A172 (cell line): ENCODE results near the gene CES2. TPM values are rescaled to one million over a fixed set of nuclear protein-coding genes. Genes with fewer than 3 reads are reported as not detected.
A peak's percentile ranks its signal among the peaks of the same experiment; 100 is the strongest.
"Not testable (repeated sequence)": the region's sequence is repeated elsewhere in the genome, so short reads cannot be mapped to it uniquely, and the experiment has no call there.

ENCODE experiments used
- DNase-seq: peaks from one replicate; pipeline ENCODE4 v3.0.0-alpha.2; 2015; ENCODE audit warnings: low spot score
- total RNA-seq: library from RNA; depleted of rRNA; stranded (reverse); fragments of >200 nt; shearing (Covaris generic); gene quantifications from 2 replicates; pipeline ENCODE4 v1.2.3, GENCODE V29; 2014; rRNA removed

CES2 gene, protein sequence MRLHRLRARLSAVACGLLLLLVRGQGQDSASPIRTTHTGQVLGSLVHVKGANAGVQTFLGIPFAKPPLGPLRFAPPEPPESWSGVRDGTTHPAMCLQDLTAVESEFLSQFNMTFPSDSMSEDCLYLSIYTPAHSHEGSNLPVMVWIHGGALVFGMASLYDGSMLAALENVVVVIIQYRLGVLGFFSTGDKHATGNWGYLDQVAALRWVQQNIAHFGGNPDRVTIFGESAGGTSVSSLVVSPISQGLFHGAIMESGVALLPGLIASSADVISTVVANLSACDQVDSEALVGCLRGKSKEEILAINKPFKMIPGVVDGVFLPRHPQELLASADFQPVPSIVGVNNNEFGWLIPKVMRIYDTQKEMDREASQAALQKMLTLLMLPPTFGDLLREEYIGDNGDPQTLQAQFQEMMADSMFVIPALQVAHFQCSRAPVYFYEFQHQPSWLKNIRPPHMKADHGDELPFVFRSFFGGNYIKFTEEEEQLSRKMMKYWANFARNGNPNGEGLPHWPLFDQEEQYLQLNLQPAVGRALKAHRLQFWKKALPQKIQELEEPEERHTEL
- 19.7 TPM in 2 replicates for total RNA-seq

DNA sequence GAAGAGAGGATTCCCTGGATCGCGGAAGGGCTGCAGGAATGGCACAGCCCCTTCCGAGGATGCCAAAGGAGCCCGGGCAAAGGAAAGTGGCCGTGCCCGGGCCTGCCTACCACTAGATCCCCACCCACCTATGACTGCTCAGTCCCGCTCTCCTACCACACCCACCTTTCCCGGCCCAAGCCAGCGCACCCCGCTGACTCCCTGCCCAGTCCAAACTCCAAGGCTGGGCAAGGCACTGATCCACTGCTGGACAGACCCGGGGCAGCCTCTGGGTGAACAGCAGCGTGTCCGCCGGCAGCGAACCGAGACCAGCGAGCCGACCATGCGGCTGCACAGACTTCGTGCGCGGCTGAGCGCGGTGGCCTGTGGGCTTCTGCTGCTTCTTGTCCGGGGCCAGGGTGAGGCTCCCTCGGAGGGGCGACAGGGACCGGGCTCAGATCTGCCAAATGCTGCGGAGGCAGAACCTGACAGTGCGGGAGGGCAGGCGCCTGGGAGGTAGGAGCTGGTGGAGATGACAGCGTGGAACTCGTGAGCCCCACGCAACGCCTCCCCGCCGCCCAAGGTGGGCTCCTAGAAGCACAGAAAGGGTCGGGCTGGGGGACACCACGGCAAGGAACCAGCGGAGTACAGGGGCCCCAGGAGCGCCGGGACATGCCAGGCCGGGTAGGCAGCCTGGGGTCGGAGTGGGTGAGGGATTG, at the start of gene CES2:
Gene CES2 (plus strand): TSS at position 203 of the 698 bp plus-strand sequence. CDS start 120 bp downstream, at position 323.
- DNase-seq = peak; percentile 47

DNA sequence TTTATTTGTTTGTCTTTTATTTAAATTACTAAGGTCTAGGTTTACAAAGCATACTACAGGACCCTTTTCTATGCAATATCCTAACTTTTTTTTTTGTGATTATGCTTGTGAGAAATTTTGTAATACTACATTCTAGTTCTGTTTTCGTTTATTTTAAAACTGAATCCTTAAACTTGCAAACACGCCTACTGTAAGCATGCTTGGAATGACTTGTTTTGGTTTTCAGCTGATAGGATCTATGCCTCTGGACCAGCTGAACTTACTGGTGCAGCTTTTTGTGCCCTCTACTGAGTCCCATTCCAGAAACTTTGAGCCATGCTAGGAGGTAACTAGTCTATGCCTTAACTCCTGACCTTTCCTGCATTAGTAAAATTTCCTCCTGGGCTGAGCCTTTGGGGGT, 49.0 kb upstream of the CES2 start:
- no peak for DNase-seq

DNA sequence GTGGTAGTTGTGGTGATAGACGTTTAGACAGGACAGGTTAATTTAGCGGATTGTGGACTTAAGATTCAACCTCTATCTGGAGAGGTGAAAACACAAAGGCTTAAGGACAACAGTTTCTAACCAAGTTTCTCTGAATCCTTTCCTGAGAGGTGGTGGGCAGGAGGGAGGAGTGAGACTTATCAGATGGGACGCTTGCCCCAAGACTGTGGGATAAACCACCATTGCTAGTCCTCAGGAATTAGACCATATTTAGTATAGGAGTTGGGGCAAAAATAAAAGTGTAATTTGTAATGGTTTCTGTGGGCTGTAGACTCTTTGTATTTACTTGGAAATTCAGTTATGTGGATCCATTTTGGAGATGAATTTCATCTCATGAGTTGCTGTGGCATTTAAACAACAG, 48.4 kb upstream of the CES2 start:
- DNase-seq = no peak

DNA sequence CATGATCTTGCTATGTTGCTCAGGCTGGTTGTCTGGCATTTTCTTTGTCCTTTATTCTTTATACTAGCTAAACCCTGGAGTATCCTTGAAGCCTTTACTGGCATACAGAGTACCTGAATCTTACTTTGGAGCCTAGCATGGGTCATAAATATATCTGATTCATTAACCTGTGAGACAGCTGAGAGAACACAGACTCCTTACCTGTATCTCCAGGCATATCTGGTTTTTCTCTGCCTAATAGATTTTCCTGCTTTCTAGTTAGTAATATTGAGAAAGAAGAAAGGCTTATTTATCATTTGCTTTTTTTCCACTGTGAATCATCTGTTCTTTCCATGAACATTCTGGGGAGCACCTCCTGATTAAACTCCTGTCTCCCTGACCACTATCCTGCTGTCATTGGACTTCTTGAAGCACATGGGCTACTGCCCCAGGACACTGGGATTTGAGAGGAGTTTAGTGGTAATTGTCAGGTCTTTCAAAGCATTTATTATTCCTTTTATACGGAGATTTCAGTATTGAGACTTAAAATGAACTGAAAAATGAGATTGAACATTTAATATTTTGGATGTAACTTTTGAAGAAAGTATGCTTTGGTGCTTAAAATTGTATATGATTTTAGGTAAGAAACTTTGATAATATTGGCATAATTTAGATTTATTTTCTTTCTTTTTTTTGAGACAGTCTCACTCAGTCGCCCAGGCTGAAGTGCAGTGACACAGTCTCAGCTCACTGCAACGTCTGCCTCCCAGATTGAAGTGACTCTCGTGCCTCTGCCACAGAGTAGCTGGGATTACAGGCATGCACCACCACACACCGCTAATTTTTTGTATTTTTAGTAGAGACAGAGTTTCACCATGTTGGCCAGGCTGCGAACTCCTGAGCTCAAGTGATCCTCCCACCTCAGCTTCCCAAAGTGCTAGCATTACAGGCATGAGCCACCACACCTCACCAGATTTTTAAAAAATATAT, 46.4 kb upstream of the CES2 start:
- no peak for DNase-seq

DNA sequence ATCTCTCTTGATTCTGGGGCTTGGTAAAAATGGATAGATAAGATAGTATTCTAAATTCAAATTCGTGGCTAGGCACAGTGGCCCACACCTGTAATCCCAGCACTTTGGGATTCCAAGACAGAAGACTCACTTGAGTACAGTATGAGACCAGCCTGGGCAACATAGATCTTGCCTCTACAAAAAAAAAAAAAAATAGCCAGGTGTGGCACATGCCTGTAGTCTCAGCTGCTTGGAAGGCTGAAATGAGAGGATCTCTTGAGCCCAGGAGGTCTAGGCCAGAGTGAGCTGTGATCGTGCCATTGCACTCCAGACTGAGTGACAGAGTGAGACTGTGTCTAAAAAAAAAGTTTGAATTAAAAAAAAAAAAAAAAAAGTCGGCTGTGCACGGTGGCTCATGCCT, 45.7 kb upstream of the CES2 start:
- no peak for DNase-seq

DNA sequence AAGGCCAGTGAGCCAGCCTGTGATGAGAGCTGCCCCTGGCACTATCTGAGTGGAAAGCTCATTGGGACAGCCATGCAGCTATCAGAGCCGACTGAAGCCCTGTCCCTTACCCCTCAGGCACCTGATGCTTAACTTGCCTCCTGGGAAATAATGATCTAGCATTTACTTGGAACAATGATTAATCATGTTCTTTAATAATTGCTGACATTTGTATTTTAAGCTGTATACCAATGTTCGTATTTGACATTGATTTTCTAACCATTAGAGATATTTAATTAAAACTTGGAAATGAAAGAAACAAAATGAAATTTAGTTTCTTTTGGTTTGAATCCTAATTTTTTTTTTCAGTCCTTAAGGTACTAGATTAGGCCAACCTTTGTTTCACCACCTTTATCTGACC, 44.5 kb upstream of the CES2 start:
- DNase-seq = no peak

DNA sequence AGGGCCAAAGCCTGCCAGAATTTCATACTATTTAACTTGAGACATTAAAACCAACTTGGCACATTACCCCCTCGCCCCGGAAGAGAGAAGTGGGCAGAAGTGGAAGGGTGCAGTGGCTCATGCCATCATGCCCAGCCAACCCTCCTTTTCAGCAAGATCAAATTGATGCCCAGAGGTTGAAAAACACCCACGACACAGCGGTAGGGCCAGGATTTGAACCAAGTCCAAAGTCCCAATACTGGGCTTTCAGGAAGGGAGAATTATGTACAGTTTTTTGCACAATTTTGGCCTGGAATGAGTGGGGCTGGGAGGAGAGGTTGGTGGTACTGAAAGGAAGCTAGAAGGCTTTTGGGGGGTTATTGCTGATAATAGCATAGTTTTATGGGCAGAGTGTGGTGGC, 44.0 kb upstream of the CES2 start:
- no peak for DNase-seq

DNA sequence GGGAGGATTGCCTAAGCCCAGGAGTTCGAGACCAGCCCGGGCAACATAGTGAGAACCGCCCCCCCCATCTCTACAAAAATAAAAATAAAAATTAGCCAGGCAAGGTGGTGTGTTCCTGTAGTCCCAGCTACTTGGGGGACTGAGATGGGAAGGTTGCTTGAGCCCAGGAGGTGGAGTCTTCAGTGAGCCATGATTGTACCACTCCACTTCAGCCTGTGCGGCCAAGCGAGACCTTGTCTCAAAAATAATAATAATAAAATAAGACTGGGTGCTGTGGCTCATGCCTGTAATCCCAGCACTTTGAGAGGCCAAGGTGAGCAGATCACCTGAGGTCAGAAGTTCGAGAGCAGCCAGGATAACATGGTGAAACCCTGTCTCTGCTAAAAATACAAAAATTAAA, 43.5 kb upstream of the CES2 start:
- DNase-seq = no peak

DNA sequence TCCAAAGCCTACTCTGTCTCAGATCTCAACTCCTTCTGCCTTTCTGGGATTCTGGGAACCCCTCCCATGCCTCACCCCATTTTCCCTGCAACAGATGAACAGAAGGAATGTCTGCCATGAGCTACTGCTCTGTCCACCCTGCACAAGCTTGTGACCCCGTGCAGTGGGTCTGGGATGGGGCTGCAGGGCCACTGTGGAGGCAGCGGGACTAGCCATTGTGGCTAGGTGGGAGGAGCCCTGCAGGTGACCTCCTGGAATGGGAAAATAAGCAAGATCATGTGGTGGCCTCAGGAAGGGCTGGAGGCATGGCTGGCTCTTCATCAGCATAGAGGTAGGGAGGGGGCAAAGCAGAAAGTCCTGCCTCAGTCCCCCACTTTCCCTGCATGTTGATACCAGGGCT, 41.3 kb upstream of the CES2 start:
- DNase-seq = no peak

DNA sequence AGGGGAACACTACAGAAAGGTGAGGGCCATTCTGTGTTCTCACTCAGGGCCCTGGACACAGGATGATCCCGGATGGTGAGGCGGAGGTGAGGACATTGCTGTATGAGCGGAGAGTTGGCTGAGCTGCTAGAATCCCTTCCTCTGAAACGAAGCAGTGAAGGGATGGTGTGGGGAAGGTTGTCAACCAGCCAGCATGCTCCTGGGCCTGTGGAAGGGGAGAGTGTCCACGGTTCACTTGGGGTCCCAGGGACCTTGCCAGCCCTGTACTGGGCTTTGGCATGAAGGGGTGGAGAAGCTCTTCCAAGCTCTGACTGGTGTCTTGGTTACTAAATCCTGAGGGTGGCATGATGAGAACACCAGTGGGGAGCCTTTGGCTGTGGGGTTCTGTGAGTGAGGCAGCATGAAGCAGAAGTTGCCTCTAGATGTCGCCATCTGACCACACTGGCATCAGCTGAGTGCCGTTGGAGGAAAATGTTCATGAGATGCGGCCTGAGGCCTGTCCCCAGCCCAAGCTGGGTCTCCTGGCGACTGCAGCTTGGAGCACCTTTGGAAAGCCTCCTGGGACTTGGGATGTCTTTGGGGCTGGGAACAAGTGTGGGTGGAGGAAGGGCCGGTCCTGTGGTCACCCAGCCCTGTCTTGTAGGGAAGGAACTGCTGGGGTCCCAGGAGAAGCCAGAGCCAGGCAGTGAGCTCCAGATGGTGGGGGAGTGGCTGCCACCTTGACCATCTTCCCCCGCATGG, 40.2 kb upstream of the CES2 start:
- peak; percentile 70 for DNase-seq

DNA sequence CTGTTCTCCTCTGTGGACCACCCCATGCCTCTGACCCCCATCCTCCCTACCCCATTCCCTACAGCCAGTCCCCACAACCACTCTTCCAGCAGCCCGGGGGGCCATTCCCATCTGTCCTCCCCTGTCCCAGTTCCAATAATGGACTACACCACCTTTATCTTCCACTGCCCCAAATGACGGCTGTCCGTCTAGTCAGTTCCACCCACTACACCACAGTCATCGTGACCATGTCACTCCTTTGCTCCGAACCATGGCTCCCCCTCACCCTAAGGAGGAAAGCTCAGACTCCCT, 39.7 kb upstream of the CES2 start:
- no peak for DNase-seq

DNA sequence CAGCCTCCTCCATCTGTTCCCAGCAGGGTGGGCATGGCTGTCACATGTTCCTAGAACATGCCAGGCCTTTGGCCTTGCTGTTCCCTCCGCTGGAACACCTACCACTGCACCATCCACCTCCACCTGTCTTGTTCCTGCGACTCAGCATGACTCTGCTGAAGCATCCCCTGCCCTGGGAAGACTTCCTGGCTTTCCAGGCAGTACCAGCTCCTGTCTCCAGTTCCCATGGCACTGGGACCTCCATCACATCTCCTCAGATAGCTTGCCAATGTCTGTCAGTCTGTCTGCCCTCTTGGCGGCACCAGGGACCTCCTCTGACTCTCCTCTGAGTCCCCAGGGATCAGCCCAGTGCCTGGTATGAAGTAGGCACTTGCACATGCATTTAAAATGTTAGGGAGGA, 39.3 kb upstream of the CES2 start:
- DNase-seq = no peak

DNA sequence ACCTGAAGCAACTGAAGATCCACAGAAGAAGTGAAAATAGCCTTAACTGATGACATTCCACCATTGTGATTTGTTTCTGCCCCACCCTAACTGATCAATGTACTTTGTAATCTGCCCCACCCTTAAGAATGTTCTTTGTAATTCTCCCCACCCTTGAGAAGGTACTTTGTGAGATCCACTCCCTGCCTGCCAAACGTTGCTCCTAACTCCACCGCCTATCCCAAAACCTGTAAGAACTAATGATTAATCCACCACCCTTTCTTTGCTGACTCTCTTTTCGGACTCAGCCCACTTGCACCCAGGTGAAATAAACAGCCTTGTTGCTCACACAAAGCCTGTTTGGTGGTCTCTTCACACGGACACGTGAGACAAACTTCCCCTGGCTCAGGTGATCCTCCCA, 38.6 kb upstream of the CES2 start:
- DNase-seq = not testable (repeated sequence)

DNA sequence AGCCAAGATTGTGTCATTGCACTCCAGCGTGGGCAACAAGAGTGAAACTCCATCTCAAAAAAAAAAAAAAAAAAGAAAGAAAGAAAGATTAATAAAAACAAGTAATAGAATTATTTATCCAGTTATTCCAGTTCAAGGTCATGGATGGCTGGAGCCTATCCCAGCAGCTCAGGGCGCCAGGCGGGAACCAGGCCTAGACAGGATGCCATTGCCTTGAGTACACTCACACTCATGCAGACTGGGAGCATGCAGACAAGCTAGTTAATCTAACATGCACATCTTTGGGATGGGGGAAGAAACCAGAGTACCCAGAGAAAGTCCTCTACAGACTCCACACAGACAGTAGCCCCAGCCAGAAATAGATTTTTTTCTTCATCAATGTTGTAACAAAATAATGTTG, 37.1 kb upstream of the CES2 start:
- no peak for DNase-seq

DNA sequence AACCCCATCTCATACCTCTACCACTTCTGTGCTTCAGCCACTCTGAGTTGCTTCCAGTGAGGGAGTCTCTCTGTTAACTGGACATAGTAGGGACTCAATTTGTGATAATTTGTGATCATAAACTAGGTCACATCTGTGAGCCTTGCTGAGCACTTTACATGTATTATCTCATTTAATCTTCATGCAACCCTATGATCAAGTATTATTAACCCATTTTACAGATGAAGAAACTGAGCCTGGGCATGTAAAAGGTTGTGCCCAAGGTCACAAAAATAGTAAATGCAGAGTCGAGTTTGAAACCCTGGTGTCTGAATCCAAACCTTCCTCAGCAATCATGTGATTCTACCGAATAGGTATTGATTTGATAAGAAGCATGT, 36.4 kb upstream of the CES2 start:
- no peak for DNase-seq

DNA sequence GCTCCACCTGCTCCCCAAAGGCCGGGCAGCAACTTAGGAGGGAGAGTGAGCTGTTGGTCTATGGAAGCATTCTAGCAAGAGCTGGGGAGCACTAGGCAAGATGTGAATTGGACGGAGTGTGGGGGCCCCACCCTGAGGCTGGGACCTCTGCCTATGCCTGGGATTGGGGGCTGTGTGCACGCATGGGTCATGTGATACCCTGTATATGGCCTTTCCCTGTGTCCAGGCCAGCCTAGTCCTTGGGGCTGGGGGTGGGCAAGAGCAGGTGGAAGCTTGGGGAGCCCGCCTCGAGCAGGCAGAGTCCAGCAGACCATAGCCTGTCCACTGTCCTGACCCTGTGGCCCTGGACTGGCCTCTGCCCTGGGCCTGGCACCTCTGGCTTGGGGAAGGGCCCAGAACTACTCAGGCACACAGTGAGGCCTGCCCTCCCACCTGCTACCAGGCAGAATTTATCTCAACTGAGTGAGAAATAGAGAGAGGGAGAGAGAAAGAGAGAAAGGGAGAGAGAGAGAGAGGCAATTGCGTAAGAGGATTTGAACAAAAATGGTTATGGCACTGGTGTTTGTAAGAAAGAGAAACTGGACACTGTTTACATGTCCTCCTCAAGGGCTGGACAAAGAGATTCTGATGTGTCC, 35.9 kb upstream of the CES2 start:
- no peak for DNase-seq

DNA sequence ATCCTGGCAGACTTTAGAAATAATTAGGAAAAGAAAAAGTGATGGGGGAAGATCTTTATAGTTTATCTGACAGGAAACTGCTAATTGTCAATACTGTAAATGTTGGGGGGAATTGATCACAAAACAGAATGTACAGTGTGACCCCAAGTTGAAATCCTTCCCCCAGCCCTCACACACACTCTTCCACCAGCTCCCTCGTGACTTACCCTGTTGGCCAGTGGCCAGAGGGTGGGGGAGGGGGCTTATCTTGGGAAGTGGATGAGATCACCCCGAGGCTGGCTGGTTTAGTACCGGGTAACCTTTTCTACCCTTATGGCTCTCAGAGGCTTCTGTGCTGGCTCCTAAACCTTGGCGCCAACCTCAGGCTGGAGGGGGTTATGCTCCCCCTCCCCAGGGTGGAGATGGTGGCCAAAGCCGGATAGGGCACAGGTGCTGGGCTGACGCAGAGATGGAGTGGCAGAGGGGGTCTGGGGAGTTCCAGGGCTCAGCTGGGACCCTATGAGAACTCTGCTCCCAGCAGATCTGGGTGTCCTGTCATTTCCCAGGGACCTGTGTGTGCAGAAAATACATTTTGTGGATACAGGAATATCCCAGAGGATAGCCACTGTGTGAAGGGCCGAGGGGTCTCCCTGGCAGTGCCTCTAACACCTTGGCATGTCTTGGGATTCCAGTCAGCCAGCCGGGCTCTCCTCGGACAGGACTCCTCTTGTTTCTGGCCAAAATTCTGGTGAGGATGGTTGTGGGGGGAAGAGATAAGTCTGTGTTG, 35.2 kb upstream of the CES2 start:
- DNase-seq = peak; percentile 75

DNA sequence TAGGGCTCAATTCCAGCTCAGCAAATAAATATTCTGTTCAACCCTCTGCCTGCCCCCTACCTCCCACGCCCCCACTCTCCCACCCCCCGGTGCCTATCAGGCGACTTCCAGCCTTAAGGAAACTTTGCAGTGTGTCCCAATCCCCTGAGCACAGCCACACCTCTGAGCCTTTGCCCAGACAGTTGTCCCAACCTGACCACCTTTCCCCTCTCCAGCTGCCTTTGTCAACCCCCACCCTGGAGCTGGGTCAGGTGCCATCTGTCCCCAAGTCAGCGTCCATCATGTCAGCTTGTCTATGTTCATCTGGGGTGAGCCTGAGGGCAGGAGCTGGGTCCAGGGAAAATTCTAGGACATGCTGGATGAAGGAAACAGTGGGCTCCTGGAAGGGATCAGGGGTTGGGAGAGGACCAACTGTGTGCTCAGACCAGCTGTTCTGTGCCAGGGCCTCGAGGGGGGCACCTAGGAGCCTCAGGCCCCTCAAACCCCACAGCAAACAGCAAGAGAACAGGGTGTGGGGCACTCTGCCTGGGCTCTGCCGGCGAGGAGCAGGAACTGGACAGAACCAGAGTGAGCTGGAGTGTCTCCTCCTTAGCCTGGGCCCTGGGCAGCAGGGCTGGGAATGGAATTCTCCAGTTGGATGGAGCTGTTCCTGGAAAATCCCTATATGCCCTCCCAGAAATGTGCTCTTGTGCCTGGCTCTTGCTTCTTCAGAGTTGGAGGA, 34.4 kb upstream of the CES2 start:
- DNase-seq = no peak

DNA sequence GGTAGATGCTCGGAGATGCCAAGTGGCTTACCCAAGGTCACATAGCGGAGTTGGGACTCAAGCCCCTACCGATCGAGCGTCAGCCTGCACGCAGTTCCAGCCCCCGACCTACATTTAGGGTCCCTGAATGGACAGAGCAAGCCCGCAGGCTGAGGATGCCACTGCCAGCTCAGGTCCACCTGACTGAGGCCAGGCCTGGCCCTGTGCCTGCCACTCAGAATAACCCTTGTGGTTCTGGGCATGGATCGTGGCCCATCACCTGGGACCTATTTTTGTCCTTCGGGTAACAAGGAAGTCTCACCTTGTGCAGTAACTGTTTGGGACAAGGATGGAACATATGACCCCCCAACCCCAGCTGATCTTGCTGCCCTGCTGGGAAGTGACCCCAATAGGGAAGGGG, 33.7 kb upstream of the CES2 start:
- DNase-seq = no peak
